Measurements from ENCODE around the gene GSK3B.

The GSK3B gene

GRCh38 chr3:119809249-119810017 lies 284.8 kb downstream of the GSK3B start:
- no peak for DNase-seq

GRCh38 chr3:119808843-119809242 lies 285.4 kb downstream of the GSK3B start:
- DNase-seq = no peak

GRCh38 chr3:119808244-119808643 lies 286.0 kb downstream of the GSK3B start:
- DNase-seq = no peak

GRCh38 chr3:119800844-119801243 lies 293.4 kb downstream of the GSK3B start:
- DNase-seq = no peak

GRCh38 chr3:119796785-119797184 lies 297.5 kb downstream of the GSK3B start:
- no peak for DNase-seq

GRCh38 chr3:119796368-119796767 lies 297.9 kb downstream of the GSK3B start:
- no peak for DNase-seq

GRCh38 chr3:119795849-119796248 lies 298.4 kb downstream of the GSK3B start:
- DNase-seq = no peak

GRCh38 chr3:119794971-119795612 lies 299.2 kb downstream of the GSK3B start:
- DNase-seq = no peak

GRCh38 chr3:119794401-119794800 lies 299.8 kb downstream of the GSK3B start:
- no peak for DNase-seq

- DNase-seq = no peak
These were observed 302.0 kb downstream of the GSK3B start for GRCh38 chr3:119792270-119792669.

- no peak for DNase-seq
These were observed 303.9 kb downstream of the GSK3B start for GRCh38 chr3:119790369-119790768.

GRCh38 chr3:119786409-119786808 lies 307.8 kb downstream of the GSK3B start:
- no peak for DNase-seq

- DNase-seq = no peak
These were observed 310.4 kb downstream of the GSK3B start for GRCh38 chr3:119783883-119784282.

- no peak for DNase-seq
These were observed 311.0 kb downstream of the GSK3B start for GRCh38 chr3:119783255-119783654.

- no peak for DNase-seq
These were observed 311.8 kb downstream of the GSK3B start for GRCh38 chr3:119782460-119782859.

- DNase-seq = no peak
These were observed 312.7 kb downstream of the GSK3B start, which contains the start of gene NR1I2 for GRCh38 chr3:119781330-119782198. Gene NR1I2, plus strand, starts transcription at chr3:119782101.

- DNase-seq = no peak
These were observed 314.4 kb downstream of the GSK3B start for GRCh38 chr3:119779731-119780383.

- DNase-seq = no peak
These were observed 315.4 kb downstream of the GSK3B start for GRCh38 chr3:119778811-119779210.

GRCh38 chr3:119778176-119778575 lies 316.1 kb downstream of the GSK3B start:
- no peak for DNase-seq

- no peak for DNase-seq
These were observed 317.9 kb downstream of the GSK3B start for GRCh38 chr3:119776304-119776703.

GRCh38 chr3:119774444-119774843 lies 319.8 kb downstream of the GSK3B start:
- DNase-seq = no peak
